Hematopoietic multipotent progenitor cell treated with erythropoietin and hydrocortisone succinate and interleukin-3 and kit ligand, for 17 days (in vitro differentiated cells): ENCODE results near the gene VWA8.

Source experiments
- DNase-seq: peaks from one replicate; pipeline ENCODE4 v3.0.0-alpha.2; 2015; ENCODE audit warnings: low spot score

Gene VWA8

DNA sequence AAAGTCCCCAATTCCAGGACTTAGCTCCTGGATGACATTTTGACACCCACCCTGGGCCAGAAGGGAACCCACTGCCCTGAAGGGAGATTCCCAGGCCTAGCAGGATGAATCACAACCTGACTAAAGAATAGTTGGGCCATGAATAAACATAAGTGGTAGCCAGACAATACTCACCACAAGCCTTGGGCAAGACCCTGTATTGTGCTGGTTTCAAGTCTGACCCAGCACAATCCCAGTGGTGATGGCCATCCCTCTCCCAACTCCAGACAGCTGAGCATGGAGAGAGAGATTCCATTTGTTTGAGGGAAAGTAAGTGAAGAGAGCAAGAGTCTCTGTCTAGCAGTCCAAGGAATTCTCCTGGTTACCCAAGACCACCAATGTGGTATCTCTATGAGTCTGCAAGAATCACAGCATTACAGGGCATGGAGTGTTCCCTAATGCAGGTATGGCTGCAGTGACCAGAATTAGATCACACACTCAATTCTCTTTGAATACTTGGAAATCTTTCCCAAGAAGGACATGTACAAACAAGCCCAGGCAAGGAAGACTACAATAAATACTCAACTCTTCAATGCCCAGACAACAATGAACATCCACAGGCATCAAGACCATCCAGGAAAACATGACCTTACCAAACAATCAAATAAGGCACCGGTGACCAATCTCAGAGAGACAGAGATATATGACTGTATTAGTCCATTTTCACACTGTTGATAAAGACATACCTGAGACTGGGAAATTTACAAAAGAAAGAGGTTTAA, 158.0 kb downstream of the VWA8 start:
- DNase-seq: no peak

DNA sequence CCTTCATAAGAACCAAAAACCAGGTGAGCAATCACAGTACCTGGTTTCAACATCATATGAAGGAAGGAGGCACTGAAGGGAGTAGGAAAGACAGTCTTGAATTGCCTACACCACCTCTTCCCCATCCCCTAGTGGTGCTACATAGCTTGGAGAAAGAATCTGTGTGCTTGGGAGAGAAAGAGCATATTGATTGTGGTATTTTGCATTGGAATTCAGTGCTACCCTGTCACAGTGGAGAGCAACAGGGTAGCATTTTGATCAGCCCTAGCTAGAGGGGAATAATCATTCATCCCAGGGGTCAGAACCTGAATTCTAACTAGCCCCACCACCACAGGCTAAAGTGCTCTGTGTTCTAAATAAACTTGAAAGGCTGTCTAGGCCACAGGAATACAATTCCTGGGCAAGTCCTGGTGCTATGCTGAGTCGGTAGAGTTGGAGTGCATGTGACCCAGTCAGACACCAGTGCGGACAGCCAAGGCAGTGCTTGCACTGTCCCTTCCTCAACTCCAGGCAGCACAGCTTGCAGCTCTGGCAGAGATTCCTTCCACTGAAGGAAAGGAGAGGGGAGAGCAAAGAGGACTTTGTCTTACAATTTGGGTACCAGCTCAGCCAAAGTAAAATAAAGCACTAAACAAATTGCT, 158.7 kb downstream of the VWA8 start:
- DNase-seq: no peak

DNA sequence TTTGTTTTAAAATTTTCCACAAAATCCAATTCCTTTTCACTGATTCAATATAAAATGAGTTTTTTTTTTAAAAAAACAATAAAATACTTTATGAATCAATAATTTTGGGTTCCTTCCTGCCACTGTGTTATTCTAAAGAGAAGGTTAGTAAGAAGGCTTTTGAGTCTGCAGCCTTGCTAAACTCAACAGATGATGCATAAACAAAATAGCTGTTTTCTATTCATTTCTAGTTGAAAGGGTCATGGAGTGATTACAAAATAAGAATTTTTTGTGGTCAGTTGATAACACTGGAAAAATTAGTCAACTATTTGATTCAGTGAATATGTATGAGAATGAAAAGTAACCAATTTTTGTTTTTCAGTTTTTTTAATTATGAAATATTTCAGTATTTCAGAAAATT, 169.9 kb downstream of the VWA8 start:
- DNase-seq: no peak

- no peak for DNase-seq
Observed at GRCh38 chr13:41788552-41788951, 172.4 kb downstream of the VWA8 start.

DNA sequence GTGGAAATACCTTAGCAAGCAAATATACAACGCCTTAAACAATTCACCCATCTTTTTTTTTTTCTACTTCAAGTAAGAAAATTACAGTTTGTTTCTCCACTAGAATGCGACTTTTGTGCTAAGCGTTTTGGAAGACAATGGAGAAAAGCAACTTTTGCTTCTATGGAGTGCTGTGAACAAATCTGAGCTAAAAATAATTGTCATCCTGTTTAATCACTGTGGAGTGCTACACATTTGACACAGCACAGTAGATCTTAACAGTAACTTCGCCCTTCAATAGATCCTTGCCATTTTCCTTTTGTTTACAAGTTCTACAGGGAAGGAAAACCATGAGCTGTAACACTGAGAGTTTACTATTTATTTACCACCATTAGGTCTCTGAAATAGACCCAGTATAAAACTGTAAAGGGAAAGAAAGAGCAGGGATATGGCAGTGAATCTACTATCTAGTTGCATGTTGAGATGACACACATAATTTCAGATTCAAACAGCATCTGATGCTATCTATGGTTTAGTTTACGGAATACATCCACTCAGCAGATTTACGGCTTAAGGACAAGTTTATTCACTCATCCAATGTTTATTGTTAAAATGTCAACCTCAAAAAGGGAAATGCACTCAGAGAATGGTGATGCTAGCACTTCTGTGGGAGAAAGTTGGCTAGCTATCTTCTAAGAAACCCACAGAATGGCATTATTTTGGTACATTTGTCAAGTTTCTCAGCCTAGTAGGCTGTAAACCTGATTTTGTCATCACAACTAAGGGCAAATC, 175.3 kb downstream of the VWA8 start:
- no peak for DNase-seq

DNA sequence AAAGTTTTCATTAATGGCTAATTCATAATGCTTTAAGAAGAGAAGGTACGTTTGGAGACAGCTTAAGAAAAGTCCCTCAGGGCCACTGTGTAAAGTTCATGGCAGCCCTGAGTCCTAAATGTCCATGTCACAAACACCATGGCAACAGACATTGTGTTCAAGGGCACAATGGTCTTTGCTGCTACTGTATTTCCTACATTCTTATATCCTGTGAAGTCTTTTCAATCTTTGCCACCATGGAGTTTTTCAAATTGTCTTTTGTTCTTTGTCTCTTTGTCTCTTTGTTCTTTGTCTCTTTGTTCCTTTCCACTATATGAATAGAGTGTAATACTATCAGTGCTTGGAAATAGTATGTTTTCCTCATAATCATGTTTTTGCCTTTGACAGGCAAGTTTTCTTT, 178.8 kb downstream of the VWA8 start:
- DNase-seq: no peak

- no peak for DNase-seq
Observed at GRCh38 chr13:41780715-41781706, 179.9 kb downstream of the VWA8 start.

- DNase-seq: no peak
Observed at GRCh38 chr13:41775251-41775650, 185.7 kb downstream of the VWA8 start.

GRCh38 chr13:41774605-41775218, 186.2 kb downstream of the VWA8 start:
- DNase-seq: no peak

- DNase-seq: no peak
Observed at GRCh38 chr13:41767801-41768200, 193.1 kb downstream of the VWA8 start.

GRCh38 chr13:41766439-41766838, 194.5 kb downstream of the VWA8 start:
- DNase-seq: no peak

DNA sequence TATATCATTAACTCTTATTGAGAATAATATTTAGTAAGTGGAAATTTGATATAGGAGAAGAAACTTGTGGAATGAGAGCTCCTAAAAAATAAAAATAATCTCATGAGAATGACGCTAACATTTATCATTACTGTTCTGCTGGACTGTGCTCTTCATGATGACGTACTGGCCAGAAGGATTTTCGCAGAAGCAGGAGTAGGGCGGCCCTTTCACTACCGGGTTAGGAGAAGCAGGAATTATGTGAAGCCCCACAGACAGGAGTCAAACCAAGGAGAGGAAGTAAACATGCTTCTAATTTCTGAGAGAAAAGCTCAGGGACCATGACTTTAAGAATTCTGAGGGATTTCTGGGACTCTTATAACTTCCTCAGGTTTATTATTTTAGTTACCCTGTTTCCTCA, 195.1 kb downstream of the VWA8 start:
- DNase-seq: no peak

DNA sequence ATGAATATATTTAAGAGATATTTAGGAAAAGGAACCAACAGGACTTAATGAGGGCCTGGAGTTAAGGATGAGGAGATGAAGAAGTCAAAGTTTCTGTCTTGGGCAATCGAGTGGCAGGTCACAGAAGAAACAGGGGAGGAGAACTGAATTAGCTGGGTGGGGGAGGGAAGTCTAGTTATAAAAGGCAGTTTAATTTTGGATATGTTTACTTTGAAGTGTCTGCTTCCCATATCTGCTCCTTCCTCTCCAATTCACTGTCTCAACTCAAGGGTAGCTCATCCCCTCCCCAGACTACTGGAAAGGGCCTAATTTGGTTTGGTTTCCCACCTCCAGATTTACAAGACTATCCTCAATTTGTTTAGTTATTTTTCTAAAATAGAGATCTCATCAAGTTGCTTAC, 195.9 kb downstream of the VWA8 start:
- DNase-seq: no peak

- DNase-seq: no peak
Observed at GRCh38 chr13:41764558-41764957, 196.4 kb downstream of the VWA8 start.

DNA sequence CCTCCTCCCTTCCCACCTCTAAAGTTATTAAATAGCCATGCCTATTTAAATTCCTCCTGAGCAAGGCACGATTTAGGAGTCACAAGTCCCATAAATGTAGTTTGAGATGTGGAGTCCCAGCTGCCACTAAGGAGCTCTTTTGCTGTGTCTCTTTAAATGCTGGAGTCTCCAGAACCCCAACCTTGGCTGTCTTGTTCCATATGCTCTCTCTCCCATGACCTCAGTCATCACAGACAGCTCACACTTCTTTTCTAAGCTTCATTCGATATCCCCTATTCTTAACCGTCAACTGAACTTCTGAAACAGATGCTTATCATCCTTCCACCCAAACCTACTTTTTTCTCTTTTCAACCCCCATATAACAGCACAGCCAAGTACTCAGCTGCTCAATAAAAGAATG, 197.1 kb downstream of the VWA8 start:
- DNase-seq: no peak

GRCh38 chr13:41762796-41763195, 198.1 kb downstream of the VWA8 start:
- DNase-seq: no peak

GRCh38 chr13:41756198-41756880, 204.6 kb downstream of the VWA8 start:
- DNase-seq: no peak

GRCh38 chr13:41751734-41752445, 209.0 kb downstream of the VWA8 start:
- DNase-seq: no peak

DNA sequence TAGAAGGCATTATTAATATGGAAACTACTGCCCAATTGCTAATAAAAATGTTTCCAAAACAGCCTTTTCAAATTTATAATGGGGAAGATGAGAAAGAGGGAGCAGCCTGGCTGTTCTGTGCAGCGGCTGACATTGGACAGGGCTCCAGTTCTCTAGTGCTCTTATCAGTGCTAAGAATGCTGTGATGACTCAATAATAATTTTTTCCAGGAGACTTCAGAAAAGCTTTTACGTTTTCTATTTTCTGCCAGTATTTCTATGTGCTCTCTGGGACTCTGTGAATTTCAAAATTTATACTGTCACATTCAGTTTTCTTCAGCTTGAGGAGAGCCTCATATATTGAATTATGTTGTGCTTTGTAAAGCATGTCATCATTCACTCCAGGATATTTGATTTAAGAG, 209.6 kb downstream of the VWA8 start:
- no peak for DNase-seq

DNA sequence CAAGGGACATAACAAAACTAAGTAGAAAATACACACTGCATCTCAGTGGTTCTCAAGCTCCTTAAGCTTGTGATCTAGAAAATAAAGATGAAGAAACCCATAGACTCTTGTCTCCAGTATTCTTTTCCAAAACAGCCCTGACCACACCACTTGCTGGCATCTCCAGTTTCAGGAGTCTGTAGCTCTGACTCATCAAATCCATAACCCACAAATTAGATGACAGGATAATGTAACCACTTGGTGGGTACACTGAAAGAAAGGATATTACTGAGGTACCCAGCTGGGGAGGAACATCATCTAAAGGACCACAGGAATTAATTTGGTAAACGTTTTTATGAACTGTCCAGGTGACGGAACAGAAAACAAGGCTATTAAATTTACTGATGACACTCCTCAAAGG, 214.7 kb downstream of the VWA8 start:
- no peak for DNase-seq
